GM21786 (cell line): ENCODE results near the gene GALNT18.

ENCODE experiments used
- ATAC-seq: cut with Tn5 transposase; IDR thresholded peaks from one replicate; pipeline ENCODE4 v1.9.1; 2021; ENCODE audit not compliant: unreplicated experiment

Gene GALNT18

GRCh38 chr11:11588891-11589290, 32.9 kb downstream of the GALNT18 start:
- ATAC-seq, result no peak

- ATAC-seq, result no peak
Observed at GRCh38 chr11:11588243-11588642, 33.6 kb downstream of the GALNT18 start.

- no peak for ATAC-seq
Observed at GRCh38 chr11:11587122-11587521, 34.7 kb downstream of the GALNT18 start.

- ATAC-seq, result no peak
Observed at GRCh38 chr11:11586465-11586864, 35.3 kb downstream of the GALNT18 start.

GRCh38 chr11:11584937-11585336, 36.9 kb downstream of the GALNT18 start:
- ATAC-seq, result no peak

- ATAC-seq, result no peak
Observed at GRCh38 chr11:11584530-11584810, 37.3 kb downstream of the GALNT18 start.

- ATAC-seq, result no peak
Observed at GRCh38 chr11:11583801-11584529, 37.8 kb downstream of the GALNT18 start.

- no peak for ATAC-seq
Observed at GRCh38 chr11:11582011-11582701, 39.6 kb downstream of the GALNT18 start.

GRCh38 chr11:11581481-11581880, 40.3 kb downstream of the GALNT18 start:
- no peak for ATAC-seq

GRCh38 chr11:11580841-11581411, 40.9 kb downstream of the GALNT18 start:
- ATAC-seq, result no peak

- no peak for ATAC-seq
Observed at GRCh38 chr11:11580012-11580411, 41.8 kb downstream of the GALNT18 start.

- no peak for ATAC-seq
Observed at GRCh38 chr11:11579012-11579988, 42.5 kb downstream of the GALNT18 start.

- ATAC-seq, result no peak
Observed at GRCh38 chr11:11577932-11578911, 43.6 kb downstream of the GALNT18 start.

GRCh38 chr11:11577251-11577855, 44.5 kb downstream of the GALNT18 start:
- peak; percentile 55 for ATAC-seq

GRCh38 chr11:11574373-11575287, 47.2 kb downstream of the GALNT18 start:
- ATAC-seq, result no peak

- ATAC-seq, result no peak
Observed at GRCh38 chr11:11572386-11572785, 49.4 kb downstream of the GALNT18 start.

GRCh38 chr11:11571893-11572292, 49.9 kb downstream of the GALNT18 start:
- no peak for ATAC-seq

GRCh38 chr11:11570823-11571222, 51.0 kb downstream of the GALNT18 start:
- ATAC-seq, result no peak
